ENCODE measurements around the gene MTUS2. TPM values are rescaled to one million over a fixed set of nuclear protein-coding genes. Genes with fewer than 3 reads are reported as not detected.

The MTUS2 gene
- total RNA-seq, 1 experiment from 2014 or later = not detected

- BruUV-seq (replicated peaks) = no TSS peak
Measured at GRCh38 chr13:28964803-28965202, 144.7 kb downstream of the MTUS2 start.

GRCh38 chr13:28967029-28967915 is 147.1 kb downstream of the MTUS2 start:
- no peaks in the 10 kb centered on the region for H3K9me2 ChIP-seq (replicated peaks; ENCODE audit: low read length)
- H3K9me3 ChIP-seq (ENCODE audit: low read length) = no peaks in the 10 kb centered on the region; the same call in 1 of the 2 replicates
- ChIA-PET POLR2A (ENCODE audit: unreplicated experiment) (no interaction called here), CTCF (no interaction called here)
- ATAC-seq (no peak), DNase-seq (no peak)
- H3K27me3 ChIP-seq (ENCODE audit: low read length) = peaks cover 19% of the 10 kb centered on the region; the same call in 1 of the 2 replicates
- H3K79me2 ChIP-seq (ENCODE audit: low read length) = no peaks in the 10 kb centered on the region
- no peak for TF ChIP-seq EZH2 (IDR thresholded peaks at IDR 0.05; ENCODE audit: low read length, unreplicated experiment)
- H3K4me3 ChIP-seq (ENCODE audit: low read length) = no peak overlapping the region
- no peaks in the 10 kb centered on the region for H3F3A ChIP-seq (ENCODE audit: low read length, unreplicated experiment)
- no peak overlapping the region for H3K9ac ChIP-seq (ENCODE audit: low read length)
- H3K27ac ChIP-seq (ENCODE audit: low read length) = no peak overlapping the region
- no peaks in the 10 kb centered on the region for H4K20me1 ChIP-seq (ENCODE audit: low read length)
- no peaks in the 10 kb centered on the region for H3K4me1 ChIP-seq (ENCODE audit: insufficient read depth, low read length)
- BruUV-seq (replicated peaks) = no TSS peak
- H3K36me3 ChIP-seq (ENCODE audit: low read depth, low read length) = no peaks in the 10 kb centered on the region
- H2AFZ ChIP-seq (ENCODE audit: low read length) = no peak overlapping the region
- intact Hi-C loops (cut with micrococcal nuclease) = no loop called here
- H3K4me2 ChIP-seq (ENCODE audit: low read length) = no peak overlapping the region

More at GRCh38 chr13:28964803-28965202, 144.7 kb downstream of the MTUS2 start:
- Histone ChIP-seq H3K9me3 (ENCODE audit: low read length) (no peaks in the 10 kb centered on the region; the same call in 1 of the 2 replicates), H3K27ac (ENCODE audit: low read length) (no peak overlapping the region), H3K36me3 (ENCODE audit: low read depth, low read length) (no peaks in the 10 kb centered on the region), H3K4me1 (ENCODE audit: insufficient read depth, low read length) (no peaks in the 10 kb centered on the region), H2AFZ (ENCODE audit: low read length) (no peak overlapping the region), H3K79me2 (ENCODE audit: low read length) (no peaks in the 10 kb centered on the region), H3F3A (ENCODE audit: low read length, unreplicated experiment) (no peaks in the 10 kb centered on the region), H3K4me2 (ENCODE audit: low read length) (no peak overlapping the region), H3K9ac (ENCODE audit: low read length) (no peak overlapping the region), H3K27me3 (ENCODE audit: low read length) (no peaks in the 10 kb centered on the region), H3K9me2 (replicated peaks; ENCODE audit: low read length) (no peaks in the 10 kb centered on the region), H3K4me3 (ENCODE audit: low read length) (no peak overlapping the region), H4K20me1 (ENCODE audit: low read length) (no peaks in the 10 kb centered on the region)
- intact Hi-C loops (cut with micrococcal nuclease) = no loop called here
- TF ChIP-seq EZH2 (IDR thresholded peaks at IDR 0.05; ENCODE audit: low read length, unreplicated experiment) (no peak), EZH2phosphoT487 (IDR thresholded peaks at IDR 0.05; ENCODE audit: borderline replicate concordance, low read length) (no peak)
- TF ChIP-seq, protein P1, sequence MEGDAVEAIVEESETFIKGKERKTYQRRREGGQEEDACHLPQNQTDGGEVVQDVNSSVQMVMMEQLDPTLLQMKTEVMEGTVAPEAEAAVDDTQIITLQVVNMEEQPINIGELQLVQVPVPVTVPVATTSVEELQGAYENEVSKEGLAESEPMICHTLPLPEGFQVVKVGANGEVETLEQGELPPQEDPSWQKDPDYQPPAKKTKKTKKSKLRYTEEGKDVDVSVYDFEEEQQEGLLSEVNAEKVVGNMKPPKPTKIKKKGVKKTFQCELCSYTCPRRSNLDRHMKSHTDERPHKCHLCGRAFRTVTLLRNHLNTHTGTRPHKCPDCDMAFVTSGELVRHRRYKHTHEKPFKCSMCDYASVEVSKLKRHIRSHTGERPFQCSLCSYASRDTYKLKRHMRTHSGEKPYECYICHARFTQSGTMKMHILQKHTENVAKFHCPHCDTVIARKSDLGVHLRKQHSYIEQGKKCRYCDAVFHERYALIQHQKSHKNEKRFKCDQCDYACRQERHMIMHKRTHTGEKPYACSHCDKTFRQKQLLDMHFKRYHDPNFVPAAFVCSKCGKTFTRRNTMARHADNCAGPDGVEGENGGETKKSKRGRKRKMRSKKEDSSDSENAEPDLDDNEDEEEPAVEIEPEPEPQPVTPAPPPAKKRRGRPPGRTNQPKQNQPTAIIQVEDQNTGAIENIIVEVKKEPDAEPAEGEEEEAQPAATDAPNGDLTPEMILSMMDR (conservative IDR thresholded peaks at IDR 0.05; ENCODE audit: low read depth, low read length) = no peak
- ChIA-PET POLR2A (ENCODE audit: unreplicated experiment) (no interaction called here), CTCF (no interaction called here)
- no peak for ATAC-seq
- no peak for DNase-seq

DNA sequence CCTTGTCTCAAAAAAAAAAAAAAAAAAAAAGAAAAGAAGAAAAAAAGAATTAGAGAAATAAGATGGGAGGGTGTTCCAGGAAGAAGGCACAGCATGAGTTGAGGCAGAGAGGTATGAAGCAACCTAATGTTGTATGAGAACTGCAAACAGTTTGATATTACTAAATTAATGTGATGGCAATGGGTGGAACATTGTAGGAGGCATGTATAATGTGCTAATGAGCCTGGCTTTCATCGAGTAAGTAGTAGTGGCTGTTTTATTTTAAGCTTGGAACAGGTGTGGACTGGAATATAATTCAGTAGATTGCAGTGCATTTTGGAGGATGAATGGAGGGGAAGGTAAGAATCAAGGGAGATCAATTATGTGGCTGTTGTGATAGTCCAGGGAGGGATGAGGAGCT is 156.1 kb downstream of the MTUS2 start:
- no TSS peak for BruUV-seq (replicated peaks)
- DNase-seq = no peak
- Histone ChIP-seq H3K4me3 (ENCODE audit: low read length) (no peak overlapping the region), H4K20me1 (ENCODE audit: low read length) (no peaks in the 10 kb centered on the region), H3K9ac (ENCODE audit: low read length) (no peak overlapping the region), H3K4me2 (ENCODE audit: low read length) (no peak overlapping the region), H3K9me3 (ENCODE audit: low read length) (no peaks in the 10 kb centered on the region), H3K4me1 (ENCODE audit: insufficient read depth, low read length) (no peaks in the 10 kb centered on the region), H3F3A (ENCODE audit: low read length, unreplicated experiment) (no peaks in the 10 kb centered on the region), H3K27me3 (ENCODE audit: low read length) (peaks cover 49% of the 10 kb centered on the region), H3K36me3 (ENCODE audit: low read depth, low read length) (no peaks in the 10 kb centered on the region), H3K9me2 (replicated peaks; ENCODE audit: low read length) (no peaks in the 10 kb centered on the region), H2AFZ (ENCODE audit: low read length) (no peak overlapping the region), H3K27ac (ENCODE audit: low read length) (no peak overlapping the region), H3K79me2 (ENCODE audit: low read length) (no peaks in the 10 kb centered on the region)
- TF ChIP-seq, protein P1 (conservative IDR thresholded peaks at IDR 0.05; ENCODE audit: low read depth, low read length) = no peak
- no peak for TF ChIP-seq EZH2 (IDR thresholded peaks at IDR 0.05; ENCODE audit: low read length, unreplicated experiment)
- no peak for TF ChIP-seq EZH2phosphoT487 (IDR thresholded peaks at IDR 0.05; ENCODE audit: borderline replicate concordance, low read length)
- CTCF ChIA-PET = no interaction called here
- no peak for ATAC-seq
- intact Hi-C loops (cut with micrococcal nuclease) = no loop called here
- POLR2A ChIA-PET (ENCODE audit: unreplicated experiment) = no interaction called here
